OCI-LY1 (cell line): ENCODE data around the gene PTH2R.

Source experiments
- EZH2 ChIP-seq: fragments of 200-600 bp; sonication (generic), shearing (Covaris generic); IDR thresholded peaks from 2 replicates; pipeline ENCODE4 v1.8.0; 2017; ENCODE audit warnings: borderline replicate concordance, mixed run types, mild to moderate bottlenecking, antibody characterized with exemption, low read length, moderate library complexity, mixed read lengths
- TF ChIP-seq, protein P1 (sequence below): fragments of 200-600 bp; sonication (generic), shearing (Covaris generic); IDR thresholded peaks from 2 replicates; pipeline ENCODE4 v1.5.1; 2017; ENCODE audit warnings: mild to moderate bottlenecking, antibody characterized with exemption, low read length, moderate library complexity, mixed read lengths

DNA sequence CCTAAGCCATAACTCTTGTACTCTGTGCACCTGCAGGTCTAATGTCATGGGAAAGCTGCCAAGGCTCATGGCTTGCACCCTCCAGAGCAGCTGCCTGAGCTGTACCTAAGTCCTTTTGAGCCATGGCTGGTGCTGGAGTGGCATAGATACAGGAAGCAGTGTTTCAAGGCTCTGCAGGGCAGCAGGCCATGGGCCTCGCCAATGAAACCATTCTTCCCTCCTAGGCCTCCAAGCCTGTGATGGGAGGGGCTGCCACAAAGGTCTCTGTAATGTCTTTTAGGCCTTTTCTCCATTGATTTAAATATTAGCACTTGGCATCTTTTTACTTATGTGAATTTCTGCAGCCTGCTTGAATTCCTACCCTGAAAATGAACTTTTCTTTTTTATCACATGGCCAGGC, 108.5 kb downstream of the PTH2R start:
- TF ChIP-seq EZH2: no peak
- TF ChIP-seq, protein P1, sequence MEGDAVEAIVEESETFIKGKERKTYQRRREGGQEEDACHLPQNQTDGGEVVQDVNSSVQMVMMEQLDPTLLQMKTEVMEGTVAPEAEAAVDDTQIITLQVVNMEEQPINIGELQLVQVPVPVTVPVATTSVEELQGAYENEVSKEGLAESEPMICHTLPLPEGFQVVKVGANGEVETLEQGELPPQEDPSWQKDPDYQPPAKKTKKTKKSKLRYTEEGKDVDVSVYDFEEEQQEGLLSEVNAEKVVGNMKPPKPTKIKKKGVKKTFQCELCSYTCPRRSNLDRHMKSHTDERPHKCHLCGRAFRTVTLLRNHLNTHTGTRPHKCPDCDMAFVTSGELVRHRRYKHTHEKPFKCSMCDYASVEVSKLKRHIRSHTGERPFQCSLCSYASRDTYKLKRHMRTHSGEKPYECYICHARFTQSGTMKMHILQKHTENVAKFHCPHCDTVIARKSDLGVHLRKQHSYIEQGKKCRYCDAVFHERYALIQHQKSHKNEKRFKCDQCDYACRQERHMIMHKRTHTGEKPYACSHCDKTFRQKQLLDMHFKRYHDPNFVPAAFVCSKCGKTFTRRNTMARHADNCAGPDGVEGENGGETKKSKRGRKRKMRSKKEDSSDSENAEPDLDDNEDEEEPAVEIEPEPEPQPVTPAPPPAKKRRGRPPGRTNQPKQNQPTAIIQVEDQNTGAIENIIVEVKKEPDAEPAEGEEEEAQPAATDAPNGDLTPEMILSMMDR: no peak
